22Rv1 (cell line): ENCODE results near the gene MAD1L1.

Experiments
- ZFX ChIP-seq: fragments of 450-650 bp; IDR thresholded peaks from 2 replicates; pipeline ENCODE4 v1.6.1; 2017; ENCODE audit warnings: antibody characterized with exemption, borderline replicate concordance
- TF ChIP-seq, protein P1 (sequence below): fragments of 450-650 bp; IDR thresholded peaks from 2 replicates; pipeline ENCODE4 v1.5.1; 2017; ENCODE audit warnings: mild to moderate bottlenecking

- TF ChIP-seq, protein P1, sequence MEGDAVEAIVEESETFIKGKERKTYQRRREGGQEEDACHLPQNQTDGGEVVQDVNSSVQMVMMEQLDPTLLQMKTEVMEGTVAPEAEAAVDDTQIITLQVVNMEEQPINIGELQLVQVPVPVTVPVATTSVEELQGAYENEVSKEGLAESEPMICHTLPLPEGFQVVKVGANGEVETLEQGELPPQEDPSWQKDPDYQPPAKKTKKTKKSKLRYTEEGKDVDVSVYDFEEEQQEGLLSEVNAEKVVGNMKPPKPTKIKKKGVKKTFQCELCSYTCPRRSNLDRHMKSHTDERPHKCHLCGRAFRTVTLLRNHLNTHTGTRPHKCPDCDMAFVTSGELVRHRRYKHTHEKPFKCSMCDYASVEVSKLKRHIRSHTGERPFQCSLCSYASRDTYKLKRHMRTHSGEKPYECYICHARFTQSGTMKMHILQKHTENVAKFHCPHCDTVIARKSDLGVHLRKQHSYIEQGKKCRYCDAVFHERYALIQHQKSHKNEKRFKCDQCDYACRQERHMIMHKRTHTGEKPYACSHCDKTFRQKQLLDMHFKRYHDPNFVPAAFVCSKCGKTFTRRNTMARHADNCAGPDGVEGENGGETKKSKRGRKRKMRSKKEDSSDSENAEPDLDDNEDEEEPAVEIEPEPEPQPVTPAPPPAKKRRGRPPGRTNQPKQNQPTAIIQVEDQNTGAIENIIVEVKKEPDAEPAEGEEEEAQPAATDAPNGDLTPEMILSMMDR, result no peak
- TF ChIP-seq ZFX, result no peak
Observed at GRCh38 chr7:2168615-2169311, 64.0 kb downstream of the MAD1L1 start.
